BE2C (cell line): ENCODE measurements around the gene ASMTL.

Experiments used
- DNase-seq: peaks from one replicate; pipeline ENCODE4 v3.0.0-alpha.2; 2020
- H3K27me3 ChIP-seq: fragments of 250-450 bp; sonication (Bioruptor Pico); 2 replicates; pipeline ENCODE4 v1.5.1; 2020; ENCODE audit warnings: mild to moderate bottlenecking
- H3K36me3 ChIP-seq: fragments of 250-450 bp; sonication (Bioruptor Pico); 2 replicates; pipeline ENCODE4 v1.5.1; 2020; ENCODE audit warnings: mild to moderate bottlenecking
- H3K4me1 ChIP-seq: fragments of 250-450 bp; sonication (Bioruptor Pico); 2 replicates; pipeline ENCODE4 v1.5.1; 2020
- H3K4me3 ChIP-seq: 2 replicates; pipeline ENCODE4 v1.5.1; 2011; ENCODE audit warnings: low read depth, low read length
- H3K9me3 ChIP-seq: fragments of 250-450 bp; sonication (Bioruptor Pico); 2 replicates; pipeline ENCODE4 v1.5.1; 2020
- TF ChIP-seq, protein P1 (sequence below): IDR thresholded peaks from 2 replicates; pipeline ENCODE4 v1.5.1; 2012; ENCODE audit warnings: mild to moderate bottlenecking, low read depth, low read length

The ASMTL gene

DNA sequence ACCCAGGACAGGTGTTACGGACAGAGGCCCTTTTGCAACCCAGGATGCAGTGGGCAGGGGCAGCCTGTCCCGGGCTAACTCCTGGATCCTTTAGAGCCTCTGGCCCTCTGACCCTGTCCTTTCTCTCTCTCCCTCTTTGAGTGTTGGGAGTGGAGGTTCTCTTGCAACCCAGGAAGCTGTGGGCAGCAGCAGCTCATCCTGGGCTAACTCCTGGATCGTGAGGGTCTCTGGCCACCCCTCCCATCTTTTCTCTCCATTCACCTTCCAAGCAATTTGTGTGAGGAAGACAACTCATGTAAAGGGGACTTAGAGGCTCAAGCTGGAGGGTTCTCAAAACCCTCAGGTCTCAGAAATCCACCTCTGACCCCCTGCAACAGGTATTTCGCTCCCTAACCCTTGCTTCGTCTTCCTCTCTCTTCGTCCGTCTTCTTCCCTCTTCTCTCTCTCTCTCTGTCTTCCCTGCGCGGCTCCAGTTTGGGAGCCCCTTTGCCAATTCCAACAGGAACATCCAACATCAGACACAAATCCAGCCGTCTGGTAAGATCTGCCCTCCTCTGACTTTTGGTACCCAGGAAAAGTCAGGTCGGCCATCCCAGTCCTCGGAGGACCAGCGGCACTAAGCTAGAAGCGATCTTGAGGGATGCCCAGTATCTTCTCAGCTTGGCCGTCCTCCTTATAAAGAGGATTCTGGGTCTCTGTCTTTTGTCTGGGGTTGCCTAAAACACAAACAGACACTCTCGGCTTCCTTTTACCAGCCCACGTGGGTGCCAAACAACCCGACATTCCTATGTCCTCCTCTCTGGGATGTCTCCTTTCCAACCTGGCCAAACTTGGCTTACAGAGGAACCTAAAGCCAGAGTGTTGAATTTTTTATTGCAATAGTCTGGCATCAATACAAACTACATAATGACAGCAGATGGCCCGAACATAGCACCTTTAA is 7.9 kb downstream of the ASMTL start:
- TF ChIP-seq, protein P1, sequence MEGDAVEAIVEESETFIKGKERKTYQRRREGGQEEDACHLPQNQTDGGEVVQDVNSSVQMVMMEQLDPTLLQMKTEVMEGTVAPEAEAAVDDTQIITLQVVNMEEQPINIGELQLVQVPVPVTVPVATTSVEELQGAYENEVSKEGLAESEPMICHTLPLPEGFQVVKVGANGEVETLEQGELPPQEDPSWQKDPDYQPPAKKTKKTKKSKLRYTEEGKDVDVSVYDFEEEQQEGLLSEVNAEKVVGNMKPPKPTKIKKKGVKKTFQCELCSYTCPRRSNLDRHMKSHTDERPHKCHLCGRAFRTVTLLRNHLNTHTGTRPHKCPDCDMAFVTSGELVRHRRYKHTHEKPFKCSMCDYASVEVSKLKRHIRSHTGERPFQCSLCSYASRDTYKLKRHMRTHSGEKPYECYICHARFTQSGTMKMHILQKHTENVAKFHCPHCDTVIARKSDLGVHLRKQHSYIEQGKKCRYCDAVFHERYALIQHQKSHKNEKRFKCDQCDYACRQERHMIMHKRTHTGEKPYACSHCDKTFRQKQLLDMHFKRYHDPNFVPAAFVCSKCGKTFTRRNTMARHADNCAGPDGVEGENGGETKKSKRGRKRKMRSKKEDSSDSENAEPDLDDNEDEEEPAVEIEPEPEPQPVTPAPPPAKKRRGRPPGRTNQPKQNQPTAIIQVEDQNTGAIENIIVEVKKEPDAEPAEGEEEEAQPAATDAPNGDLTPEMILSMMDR: no peak
- Histone ChIP-seq H3K9me3 (no peaks in the 10 kb centered on the region), H3K36me3 (no peaks in the 10 kb centered on the region), H3K4me1 (no peaks in the 10 kb centered on the region), H3K4me3 (no peak overlapping the region), H3K27me3 (no peaks in the 10 kb centered on the region)
- DNase-seq: no peak

GRCh38 chrX:1443496-1444075 is 9.1 kb downstream of the ASMTL start:
- no peaks in the 10 kb centered on the region for H3K9me3 ChIP-seq

DNA sequence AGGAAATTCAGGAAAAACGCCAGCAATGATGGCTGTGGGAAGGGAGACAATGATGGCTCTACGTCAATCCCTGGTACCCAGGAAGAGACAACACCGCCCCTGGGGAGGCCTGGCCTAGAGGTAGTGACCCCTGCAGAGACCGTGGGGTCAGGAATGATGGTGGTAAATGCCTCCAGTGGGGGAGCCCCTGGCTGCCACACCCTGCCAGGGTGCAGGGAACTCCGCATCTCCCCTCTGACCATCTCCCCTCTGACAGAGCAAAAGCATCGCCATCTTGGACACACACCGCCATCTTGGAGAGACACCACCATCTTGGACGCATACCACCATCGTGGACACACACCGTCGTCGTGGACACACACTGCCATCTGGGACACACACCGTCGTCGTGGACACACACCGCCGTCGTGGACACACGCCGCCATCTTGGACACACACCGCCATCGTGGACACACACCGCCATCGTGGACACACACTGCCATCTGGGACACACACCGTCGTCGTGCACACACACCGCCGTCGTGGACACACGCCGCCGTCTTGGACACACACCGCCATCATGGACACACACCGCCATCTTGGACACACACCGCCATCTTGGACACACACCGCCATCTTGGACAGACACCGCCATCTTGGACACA is 9.9 kb downstream of the ASMTL start:
- Histone ChIP-seq H3K4me1 (no peaks in the 10 kb centered on the region), H3K36me3 (no peaks in the 10 kb centered on the region), H3K27me3 (no peaks in the 10 kb centered on the region), H3K4me3 (no peak overlapping the region), H3K9me3 (no peaks in the 10 kb centered on the region)
- TF ChIP-seq, protein P1: no peak
- no peak for DNase-seq

More at GRCh38 chrX:1443496-1444075, 9.1 kb downstream of the ASMTL start:
- Histone ChIP-seq H3K4me1 (no peaks in the 10 kb centered on the region), H3K27me3 (no peaks in the 10 kb centered on the region), H3K4me3 (no peak overlapping the region), H3K36me3 (no peaks in the 10 kb centered on the region)
- TF ChIP-seq, protein P1: no peak
- DNase-seq: no peak

DNA sequence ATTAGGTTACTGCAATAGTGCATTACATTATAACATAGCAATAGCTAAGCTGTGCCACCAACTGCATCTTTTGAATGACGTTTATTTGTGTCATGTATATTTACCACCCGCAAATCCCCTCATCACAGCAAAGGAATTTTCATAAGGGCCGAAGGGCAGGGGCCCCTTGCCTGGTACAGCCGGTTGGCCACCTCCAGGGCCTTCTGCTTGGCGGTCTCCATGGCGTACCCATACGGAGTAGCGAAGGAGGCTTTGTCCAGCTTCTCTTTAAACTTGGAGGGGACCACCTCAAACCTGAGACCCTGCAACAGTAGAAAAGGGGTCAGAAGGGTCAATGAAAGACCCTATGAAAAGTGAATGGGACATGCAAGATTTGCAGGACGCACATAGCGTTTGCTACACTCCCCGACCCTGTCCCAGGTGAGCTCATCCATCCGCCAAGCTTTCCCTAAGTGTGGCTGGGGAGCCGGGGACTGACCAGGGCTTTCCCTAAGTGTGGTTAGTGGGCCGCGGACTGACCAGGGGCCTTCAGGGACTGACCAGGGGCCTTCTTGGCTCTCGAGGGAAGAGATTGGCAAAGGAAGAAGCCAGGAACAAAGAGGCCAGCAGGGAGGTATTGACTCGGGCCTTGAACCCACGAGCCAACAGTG is 10.6 kb downstream of the ASMTL start:
- no peak for DNase-seq
- H3K9me3 ChIP-seq: no peaks in the 10 kb centered on the region
- H3K27me3 ChIP-seq: no peaks in the 10 kb centered on the region
- no peak overlapping the region for H3K4me3 ChIP-seq
- TF ChIP-seq, protein P1: no peak
- H3K36me3 ChIP-seq: no peaks in the 10 kb centered on the region
- no peaks in the 10 kb centered on the region for H3K4me1 ChIP-seq

DNA sequence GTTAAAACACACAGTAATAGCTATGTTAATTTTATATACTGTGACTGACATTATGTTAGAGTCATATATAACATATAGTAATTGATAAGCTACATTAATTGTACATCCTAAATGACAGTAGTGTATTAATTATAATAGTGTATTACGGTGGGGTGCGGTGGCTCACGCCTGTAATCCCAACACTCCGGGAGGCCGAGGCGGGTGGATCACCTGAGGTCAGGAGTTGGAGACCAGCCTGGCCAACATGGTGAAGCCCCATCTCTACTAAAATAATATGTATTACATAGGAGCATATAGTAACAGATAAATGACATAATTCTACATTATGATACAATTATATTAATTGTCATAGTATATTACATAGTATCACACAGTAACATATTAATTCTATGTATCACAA is 12.2 kb downstream of the ASMTL start:
- Histone ChIP-seq H3K27me3 (no peaks in the 10 kb centered on the region), H3K36me3 (no peaks in the 10 kb centered on the region), H3K4me1 (no peaks in the 10 kb centered on the region), H3K4me3 (no peak overlapping the region), H3K9me3 (no peaks in the 10 kb centered on the region)
- no peak for DNase-seq
- TF ChIP-seq, protein P1: no peak
